HUDEP-2 (cell line): ENCODE data around the gene TSPO2.
A peak's percentile ranks its signal among the peaks of the same experiment; 100 is the strongest.
"Not testable (repeated sequence)": the region's sequence is repeated elsewhere in the genome, so short reads cannot be mapped to it uniquely, and the experiment has no call there.

Experiments
- DNase-seq, 76 experiments: peaks; one replicate each; lab custom pipeline; 2025; ENCODE audit not compliant: unreplicated experiment in 76 of 76; lab: John Stamatoyannopoulos, UW

TSPO2 gene, protein sequence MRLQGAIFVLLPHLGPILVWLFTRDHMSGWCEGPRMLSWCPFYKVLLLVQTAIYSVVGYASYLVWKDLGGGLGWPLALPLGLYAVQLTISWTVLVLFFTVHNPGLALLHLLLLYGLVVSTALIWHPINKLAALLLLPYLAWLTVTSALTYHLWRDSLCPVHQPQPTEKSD

GRCh38 chr6:41042226-41043055 lies at the start of gene TSPO2:
Gene TSPO2, plus strand, starts transcription at chr6:41042467. Its CDS starts 519 bp downstream, at chr6:41042986.
- peak in 72 of 76 experiments; percentile 20 to 91 (median 73) for DNase-seq

- no peak for DNase-seq
These were observed 49.5 kb upstream of the TSPO2 start for GRCh38 chr6:40992746-40993145.

DNA sequence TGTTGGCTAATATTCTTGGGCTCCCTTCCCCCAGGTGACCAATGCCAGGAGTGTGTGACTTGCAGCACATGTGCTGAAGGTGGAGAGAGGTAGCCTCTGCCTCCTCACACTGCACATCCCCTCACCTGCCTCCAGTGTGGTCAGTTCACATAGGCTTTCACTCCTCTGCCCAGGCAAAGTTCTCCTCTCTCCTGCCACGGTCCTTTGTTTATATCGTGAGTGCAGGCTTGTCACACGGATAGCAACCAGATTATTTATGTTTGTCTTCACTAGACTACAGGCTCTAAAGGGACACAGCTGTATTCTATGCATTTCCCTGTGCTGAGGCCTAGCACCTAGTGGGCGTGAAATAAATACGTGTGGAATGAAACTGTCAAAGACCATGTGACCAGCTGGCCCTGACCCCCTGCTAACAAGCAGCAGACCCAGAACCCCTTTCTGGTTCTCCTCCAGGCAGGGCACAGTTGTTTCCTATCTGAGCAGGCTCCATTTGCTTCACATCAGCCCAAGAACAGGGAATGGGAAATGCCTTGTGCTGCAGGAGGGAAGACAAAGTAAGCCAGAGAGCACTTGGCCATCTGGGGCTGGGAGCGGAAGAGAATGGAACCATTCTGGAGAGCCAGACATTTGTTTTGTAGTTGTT lies 45.6 kb upstream of the TSPO2 start:
- DNase-seq: no peak

DNA sequence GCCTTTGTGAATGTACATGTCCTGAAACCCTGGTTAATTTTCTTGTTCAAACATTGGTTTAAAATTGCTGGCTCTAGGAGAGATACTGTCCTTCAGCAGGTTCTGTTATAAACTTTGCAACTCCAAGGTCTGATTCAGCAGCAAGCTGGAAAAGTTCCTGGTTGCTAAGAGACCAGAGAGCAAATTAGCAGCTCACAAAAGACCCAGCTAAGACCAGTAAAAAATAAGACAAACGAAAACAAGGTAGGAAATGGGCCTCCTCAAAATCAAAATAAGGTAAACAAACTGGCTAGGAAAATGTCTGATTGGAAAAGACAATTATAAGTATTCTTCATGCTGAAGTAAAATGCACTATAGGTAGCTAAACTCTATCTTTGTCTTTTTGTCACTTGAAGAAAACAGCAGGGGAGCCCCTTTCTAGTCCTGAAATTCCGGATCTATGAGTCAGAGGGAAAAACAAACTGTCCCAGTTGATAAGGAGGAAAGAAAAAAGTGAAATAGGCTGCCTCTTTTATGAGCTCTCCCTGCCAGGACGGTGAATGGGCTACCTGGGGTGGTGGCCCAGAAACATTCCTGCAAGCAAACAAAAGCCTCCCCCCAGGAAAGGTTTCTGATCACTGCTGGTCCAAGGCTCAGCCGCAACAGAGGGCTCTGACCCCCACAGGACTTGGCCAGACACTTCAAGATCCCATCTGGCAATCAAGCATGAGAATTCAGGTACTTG lies 44.9 kb upstream of the TSPO2 start:
- no peak for DNase-seq

DNA sequence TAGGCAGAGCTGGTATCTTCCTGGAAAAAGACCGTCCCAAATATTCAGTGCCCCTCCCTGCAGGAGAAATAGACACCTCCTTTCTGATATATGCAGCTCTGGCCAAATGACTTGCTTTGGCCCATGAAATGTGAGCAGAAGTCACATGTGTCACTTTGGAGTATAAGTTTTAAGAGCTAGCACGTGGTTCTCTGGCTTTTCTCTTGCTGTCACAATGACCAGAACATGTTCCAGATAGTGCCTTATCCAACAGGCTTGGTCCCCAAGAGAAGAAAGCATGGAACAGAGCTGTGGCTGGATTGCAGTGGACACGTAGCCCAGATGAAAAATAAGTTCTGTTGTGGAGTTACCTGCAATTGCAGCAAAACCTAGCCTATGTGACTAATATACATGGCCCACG lies 43.6 kb upstream of the TSPO2 start:
- no peak for DNase-seq

DNA sequence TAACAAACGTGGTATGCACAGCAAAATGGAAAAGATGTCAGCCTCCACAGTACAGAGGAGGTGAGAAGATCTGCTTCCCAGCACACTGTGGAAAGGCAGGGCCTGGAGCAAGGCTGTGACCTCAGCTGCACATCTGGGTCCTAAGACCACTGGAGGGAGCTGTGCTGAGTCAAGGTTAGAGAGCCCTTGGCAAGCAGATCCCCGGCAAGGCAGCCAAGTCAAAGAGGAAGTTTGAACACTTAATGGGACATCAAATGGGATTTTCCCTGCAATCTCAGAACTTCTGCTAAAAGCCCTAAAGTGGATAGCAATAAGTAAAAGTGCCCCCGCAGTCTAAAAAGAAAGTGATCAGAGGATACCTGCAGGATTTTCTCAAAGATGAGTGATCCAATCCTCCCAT lies 42.7 kb upstream of the TSPO2 start:
- peak in 59 of 76 experiments; percentile 17 to 75 (median 51) for DNase-seq

GRCh38 chr6:41000248-41000647 lies 42.0 kb upstream of the TSPO2 start:
- no peak for DNase-seq

GRCh38 chr6:41002168-41002567 lies 40.1 kb upstream of the TSPO2 start:
- DNase-seq: no peak

- DNase-seq: peak in 70 of 76 experiments; percentile 17 to 85 (median 61)
These were observed 36.0 kb upstream of the TSPO2 start for GRCh38 chr6:41006217-41006616.

- not testable (repeated sequence) for DNase-seq
These were observed 35.3 kb upstream of the TSPO2 start for GRCh38 chr6:41006980-41007379.

DNA sequence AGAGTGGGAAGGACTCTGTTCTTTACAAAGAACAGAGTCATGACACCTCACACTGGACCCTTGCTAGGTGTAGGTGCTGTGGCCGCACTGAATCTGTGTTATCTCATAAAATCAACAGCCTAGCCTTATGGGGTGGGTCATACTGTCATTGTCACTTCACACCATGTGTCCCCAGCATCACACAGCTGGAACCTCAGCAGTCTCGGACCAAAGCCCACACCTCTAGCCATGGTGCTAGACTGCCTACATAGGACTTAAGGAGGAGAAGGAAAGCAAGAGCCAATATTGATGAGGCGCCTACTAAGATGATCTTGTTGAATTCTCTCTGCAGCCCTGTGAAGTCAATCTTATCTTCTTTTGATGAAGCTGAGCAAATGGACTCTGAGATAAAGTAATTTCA lies 34.3 kb upstream of the TSPO2 start:
- no peak for DNase-seq

- no peak for DNase-seq
These were observed 32.6 kb upstream of the TSPO2 start for GRCh38 chr6:41009669-41010068.

DNA sequence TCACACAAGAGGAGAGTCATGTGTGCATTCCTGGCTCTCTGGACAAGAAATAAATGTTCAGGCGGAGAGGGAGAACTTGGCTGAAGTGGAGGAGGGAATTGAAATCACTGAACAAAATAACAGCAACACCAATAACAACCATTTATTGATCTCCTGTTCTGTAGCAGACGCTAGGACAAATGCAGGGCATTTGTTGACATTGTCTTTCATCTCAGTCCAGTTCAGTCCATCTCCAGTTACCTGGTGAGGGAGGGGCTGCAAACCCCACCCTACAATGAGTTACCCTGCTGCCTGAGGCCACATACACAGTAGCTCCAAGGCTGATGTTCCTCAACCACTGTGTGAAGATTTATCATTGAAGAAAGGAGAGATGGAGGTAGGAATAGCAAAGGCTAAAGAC lies 30.6 kb upstream of the TSPO2 start:
- DNase-seq: no peak

GRCh38 chr6:41013466-41014153 lies 28.7 kb upstream of the TSPO2 start:
- no peak for DNase-seq

- no peak for DNase-seq
These were observed 27.5 kb upstream of the TSPO2 start for GRCh38 chr6:41014780-41015179.

DNA sequence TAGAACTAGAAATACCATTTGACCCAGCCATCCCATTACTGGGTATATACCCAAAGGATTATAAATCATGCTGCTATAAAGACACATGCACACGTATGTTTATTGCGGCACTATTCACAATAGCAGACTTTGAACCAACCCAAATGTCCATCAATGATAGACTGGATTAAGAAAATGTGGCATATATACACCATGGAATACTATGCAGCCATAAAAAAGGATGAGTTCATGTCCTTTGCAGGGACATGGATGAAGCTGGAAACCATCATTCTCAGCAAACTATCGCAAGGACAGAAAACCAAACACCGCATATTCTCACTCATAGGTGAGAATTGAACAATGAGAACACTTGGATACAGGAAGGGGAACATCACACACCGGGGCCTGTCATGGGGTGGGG lies 26.4 kb upstream of the TSPO2 start:
- not testable (repeated sequence) for DNase-seq

- DNase-seq: no peak
These were observed 24.6 kb upstream of the TSPO2 start for GRCh38 chr6:41017663-41018062.

- peak in 2 of 76 experiments; percentile 14 to 23 for DNase-seq
These were observed 20.4 kb upstream of the TSPO2 start for GRCh38 chr6:41021832-41022231.

GRCh38 chr6:41022294-41022693 lies 20.0 kb upstream of the TSPO2 start:
- DNase-seq: peak in 11 of 76 experiments; percentile 11 to 41 (median 22)

GRCh38 chr6:41023114-41023513 lies 19.2 kb upstream of the TSPO2 start:
- DNase-seq: no peak
